GM10266 (cell line): Measurements from ENCODE around the gene PPP1R9B.

Experiments
- DNase-seq: peaks from one replicate; pipeline ENCODE4 v3.0.0; 2012; ENCODE audit errors: extremely low spot score
- CTCF ChIP-seq: IDR thresholded peaks from 2 replicates; pipeline ENCODE4 v1.5.1; 2012; ENCODE audit warnings: mild to moderate bottlenecking, low read depth; ENCODE audit not compliant: control insufficient read depth, insufficient read depth; ENCODE audit errors: missing control alignments

Gene PPP1R9B

DNA sequence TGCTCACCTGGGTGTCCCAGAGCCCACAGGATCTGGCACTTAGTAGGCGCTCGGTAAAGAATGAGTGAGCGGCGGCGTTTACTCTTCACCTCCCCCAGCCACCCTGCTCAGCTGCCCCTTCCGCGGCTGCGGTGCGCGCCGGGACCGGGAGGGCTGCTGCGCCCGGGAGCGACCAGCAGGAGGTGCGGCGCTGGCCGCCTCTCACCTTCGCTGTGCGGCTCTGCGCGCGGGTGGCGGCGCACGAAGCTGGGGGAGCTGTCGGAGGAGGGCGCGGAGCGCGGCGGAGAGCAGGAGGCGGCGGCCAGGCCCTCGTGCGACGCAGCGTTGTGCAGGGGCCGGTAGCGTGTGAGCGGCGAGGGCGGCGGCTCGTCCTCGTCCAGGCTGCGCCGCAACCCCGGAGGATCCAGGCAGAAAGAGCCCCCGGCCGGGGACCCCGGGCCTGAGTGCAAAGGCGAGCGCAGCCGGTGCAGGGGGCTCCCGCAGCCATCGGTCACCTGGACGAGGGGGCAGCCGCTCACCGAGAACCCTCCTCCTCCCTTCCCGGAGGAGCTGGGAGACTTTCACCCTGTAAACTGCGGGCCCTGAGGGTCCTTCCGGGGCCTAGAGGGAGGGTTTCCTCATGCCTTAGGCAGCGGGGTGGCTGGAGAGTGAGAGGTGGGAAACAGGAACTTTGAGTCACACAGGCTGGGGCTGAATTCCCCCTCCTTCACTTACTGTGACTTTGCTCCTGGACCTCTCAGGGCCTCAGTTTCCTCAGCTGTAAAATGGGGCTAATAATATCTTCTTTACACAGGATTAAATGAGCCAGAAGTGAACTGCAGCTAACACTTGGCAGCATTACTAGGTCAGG is 33.0 kb downstream of the PPP1R9B start:
- peak; percentile 73 for DNase-seq
- peak; percentile 52 for TF ChIP-seq CTCF

GRCh38 chr17:50115756-50116155 is 34.7 kb downstream of the PPP1R9B start:
- TF ChIP-seq CTCF, result no peak
- no peak for DNase-seq

GRCh38 chr17:50114849-50115357 is 35.6 kb downstream of the PPP1R9B start:
- peak; percentile 83 for DNase-seq
- TF ChIP-seq CTCF, result peak; percentile 75

DNA sequence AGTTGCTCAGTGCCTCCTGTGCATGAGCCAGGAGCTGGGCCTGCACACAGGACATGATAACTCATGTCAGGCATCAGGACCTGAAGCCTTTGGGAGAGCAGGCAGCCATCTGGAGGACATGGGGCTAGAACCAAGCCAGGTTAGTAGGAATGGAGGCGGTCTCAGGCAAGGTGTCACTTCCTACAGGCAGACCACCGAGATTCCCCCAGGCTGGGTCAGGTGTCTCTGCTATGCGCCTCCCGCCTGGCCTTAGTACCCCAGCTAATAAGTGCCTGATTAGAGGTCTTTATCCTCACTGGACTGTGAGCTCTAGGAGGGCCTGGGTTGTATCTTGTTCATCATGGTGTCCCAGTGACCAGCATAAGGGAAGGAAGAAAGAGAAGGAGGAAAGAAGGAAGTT is 36.1 kb downstream of the PPP1R9B start:
- no peak for DNase-seq
- no peak for TF ChIP-seq CTCF

DNA sequence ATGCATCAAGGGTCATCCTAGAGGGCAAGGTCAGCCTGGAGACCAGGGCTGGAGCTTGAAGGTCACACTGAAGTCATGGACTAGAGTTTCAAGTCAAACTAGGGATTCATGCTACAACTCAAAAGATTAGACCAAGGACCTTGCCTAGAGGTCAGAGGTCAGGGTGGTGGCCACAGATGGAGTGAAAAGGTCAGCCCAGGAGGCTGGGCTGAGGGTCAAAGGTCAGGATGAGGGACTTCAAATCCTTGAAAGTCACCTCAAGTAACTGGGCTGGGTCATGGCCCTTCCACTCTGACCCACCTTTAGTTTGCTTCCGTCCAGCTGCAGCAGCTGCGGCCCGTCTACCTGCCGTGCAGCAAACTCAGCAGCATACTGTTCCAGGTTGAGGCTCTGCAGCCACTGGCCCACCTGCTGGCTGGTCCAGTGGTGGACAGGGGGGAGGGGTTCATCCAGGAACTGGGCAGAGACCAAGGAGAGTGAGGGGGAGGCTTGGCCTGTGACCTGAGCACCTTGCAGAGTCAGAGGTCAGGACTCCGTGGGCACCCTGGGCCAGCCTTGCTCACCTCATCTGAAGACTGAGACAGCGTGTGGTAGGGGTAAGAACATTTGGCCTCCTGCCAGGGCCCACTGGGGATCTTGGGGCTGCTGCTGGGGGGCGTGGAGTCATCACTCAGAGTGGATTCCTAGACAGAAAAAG is 36.7 kb downstream of the PPP1R9B start:
- DNase-seq, result no peak
- TF ChIP-seq CTCF, result no peak

GRCh38 chr17:50112694-50113093 is 37.8 kb downstream of the PPP1R9B start:
- no peak for TF ChIP-seq CTCF
- DNase-seq, result no peak
